Stimulated activated CD4-positive, alpha-beta T cell treated with anti-CD3 and anti-CD28 coated beads, Interleukin-15, amount 100 ng/mL, for 24 hours (primary cell): ENCODE data around the gene PIGT.
A peak's percentile ranks its signal among the peaks of the same experiment; 100 is the strongest.

Experiments used
- DNase-seq: peaks from one replicate; pipeline ENCODE4 v3.0.0-alpha.2; 2020

Gene PIGT

GRCh38 chr20:45432294-45432693 lies 16.4 kb downstream of the PIGT start:
- no peak for DNase-seq

- no peak for DNase-seq
Measured at GRCh38 chr20:45433316-45433715, 17.4 kb downstream of the PIGT start.

GRCh38 chr20:45433976-45434375 lies 18.0 kb downstream of the PIGT start:
- DNase-seq, result no peak

GRCh38 chr20:45436732-45437485 lies 21.0 kb downstream of the PIGT start:
- peak; percentile 90 for DNase-seq

GRCh38 chr20:45440424-45440823 lies 24.5 kb downstream of the PIGT start:
- DNase-seq, result no peak

- DNase-seq, result no peak
Measured at GRCh38 chr20:45440891-45441685, 25.1 kb downstream of the PIGT start.

GRCh38 chr20:45441746-45442145 lies 25.8 kb downstream of the PIGT start:
- no peak for DNase-seq

GRCh38 chr20:45444050-45444449 lies 28.1 kb downstream of the PIGT start:
- peak; percentile 18 for DNase-seq

- DNase-seq, result peak; percentile 50
Measured at GRCh38 chr20:45445805-45446562, 30.0 kb downstream of the PIGT start.

GRCh38 chr20:45448270-45448669 lies 32.3 kb downstream of the PIGT start:
- DNase-seq, result no peak

GRCh38 chr20:45449528-45449927 lies 33.6 kb downstream of the PIGT start:
- DNase-seq, result no peak

GRCh38 chr20:45450097-45450818 lies 34.3 kb downstream of the PIGT start:
- DNase-seq, result peak; percentile 22

- no peak for DNase-seq
Measured at GRCh38 chr20:45452238-45452637, 36.3 kb downstream of the PIGT start.

GRCh38 chr20:45452772-45453691 lies 37.1 kb downstream of the PIGT start:
- no peak for DNase-seq

GRCh38 chr20:45456632-45457031 lies 40.7 kb downstream of the PIGT start:
- DNase-seq, result peak; percentile 60

- no peak for DNase-seq
Measured at GRCh38 chr20:45459606-45460005, 43.7 kb downstream of the PIGT start.

GRCh38 chr20:45461225-45461624 lies 45.3 kb downstream of the PIGT start:
- DNase-seq, result no peak

GRCh38 chr20:45462711-45463509 lies 47.0 kb downstream of the PIGT start:
- no peak for DNase-seq

- DNase-seq, result no peak
Measured at GRCh38 chr20:45463709-45464108, 47.8 kb downstream of the PIGT start.

GRCh38 chr20:45465491-45466266 lies 49.7 kb downstream of the PIGT start:
- no peak for DNase-seq
